ENCODE data around the gene PLAAT3. TPM values are rescaled to one million over a fixed set of nuclear protein-coding genes. Genes with fewer than 3 reads are reported as not detected.

PLAAT3 gene
- total RNA-seq, 2 donors from 2014 or later = 111 TPM

- Histone ChIP-seq H3K9me3 (no peaks in the 10 kb centered on the region), H3K4me1 (peaks cover 0 to 10% of the 10 kb centered on the region in 2 donors), H3K27ac (no peak overlapping the region), H3K36me3 (no peaks in the 10 kb centered on the region), H3K27me3 (no peaks in the 10 kb centered on the region), H3K4me3 (no peak overlapping the region)
- no peak for TF ChIP-seq CTCF (IDR thresholded peaks at IDR 0.05)
- no peak for DNase-seq (ENCODE audit: low spot score)
These were observed 86.6 kb downstream of the PLAAT3 start for GRCh38 chr11:63527667-63528066.

Other genes starting within 250 kb of the PLAAT3 start
- not detected for gene SLC22A9, start 244.6 kb downstream of the PLAAT3 start, total RNA-seq
- gene PLAAT5, start 123.3 kb downstream of the PLAAT3 start, total RNA-seq = 1 to 10 TPM; 4.0 to 5.3 TPM
- gene LGALS12, start 108.3 kb downstream of the PLAAT3 start, total RNA-seq = 1 to 10 TPM in 1 of 2 donors, not detected in 1; 2.9 TPM
- 10 to 100 TPM; 11.3 to 18.2 TPM for gene PLAAT4, start 77.6 kb downstream of the PLAAT3 start, total RNA-seq
- gene PLAAT2, start 51.1 kb downstream of the PLAAT3 start, total RNA-seq = not detected
- gene ATL3, start 56.9 kb upstream of the PLAAT3 start, total RNA-seq = 10 to 100 TPM; 17.9 to 33.5 TPM
- gene RTN3, start 67.1 kb upstream of the PLAAT3 start, total RNA-seq = 10 to 100 TPM; 64.4 to 96.3 TPM
- gene ZFTA, start 154.3 kb upstream of the PLAAT3 start, total RNA-seq = 10 to 100 TPM; 12.2 to 18.5 TPM
- 10 to 100 TPM in 1 of 2 donors, 1 to 10 TPM in 1; 7.0 to 12.1 TPM for gene SPINDOC, start 199.0 kb upstream of the PLAAT3 start, total RNA-seq
- gene MARK2, start 224.7 kb upstream of the PLAAT3 start, total RNA-seq = 10 to 100 TPM; 29.3 to 31.5 TPM